GM12891 (cell line): ENCODE measurements around the gene KIF3C. TPM values are rescaled to one million over a fixed set of nuclear protein-coding genes. Genes with fewer than 3 reads are reported as not detected.
"Not testable (repeated sequence)": the region's sequence is repeated elsewhere in the genome, so short reads cannot be mapped to it uniquely, and the experiment has no call there.

ENCODE experiments used
- DNase-seq: peaks from one replicate; pipeline ENCODE4 v3.0.0; 2011; ENCODE audit warnings: low spot score; ENCODE audit not compliant: insufficient read length
- FAIRE-seq: peaks from 2 replicates; lab custom pipeline; 2011; peaks lifted over from hg19 to GRCh38; lab: Jason Lieb, UNC
- PAX5 ChIP-seq: IDR thresholded peaks from 2 replicates; pipeline ENCODE4 v1.6.1; 2011; ENCODE audit warnings: low read length, moderate library complexity, mild to moderate bottlenecking; ENCODE audit not compliant: insufficient read depth, severe bottlenecking
- POLR2A ChIP-seq: IDR thresholded peaks from 2 replicates; pipeline ENCODE4 v1.6.1; 2011; ENCODE audit warnings: low read depth, low read length, control low read depth
- POLR2AphosphoS5 ChIP-seq: IDR thresholded peaks from 2 replicates; pipeline ENCODE4 v1.6.1; 2011; ENCODE audit warnings: low read depth, low read length, control low read depth
- POU2F2 ChIP-seq: IDR thresholded peaks from 2 replicates; pipeline ENCODE4 v1.6.1; 2011; ENCODE audit warnings: low read depth, mild to moderate bottlenecking, control low read depth, low read length, moderate library complexity
- SPI1 ChIP-seq: IDR thresholded peaks from 2 replicates; pipeline ENCODE4 v1.6.1; 2011; ENCODE audit warnings: low read depth, low read length, control low read depth
- TAF1 ChIP-seq: IDR thresholded peaks from 2 replicates; pipeline ENCODE4 v1.6.1; 2011; ENCODE audit warnings: low read depth, low read length, control low read depth
- polyA plus RNA-seq: library from polyadenylated mRNA; unstranded; fragments of >200 nt; gene quantifications from one replicate; pipeline ENCODE4 v1.2.1, GENCODE V29; 2012; ENCODE audit warnings: low read depth, missing spikeins, inconsistent platforms; ENCODE audit not compliant: missing spikeins

The KIF3C gene
- 0.24 TPM for polyA plus RNA-seq

DNA sequence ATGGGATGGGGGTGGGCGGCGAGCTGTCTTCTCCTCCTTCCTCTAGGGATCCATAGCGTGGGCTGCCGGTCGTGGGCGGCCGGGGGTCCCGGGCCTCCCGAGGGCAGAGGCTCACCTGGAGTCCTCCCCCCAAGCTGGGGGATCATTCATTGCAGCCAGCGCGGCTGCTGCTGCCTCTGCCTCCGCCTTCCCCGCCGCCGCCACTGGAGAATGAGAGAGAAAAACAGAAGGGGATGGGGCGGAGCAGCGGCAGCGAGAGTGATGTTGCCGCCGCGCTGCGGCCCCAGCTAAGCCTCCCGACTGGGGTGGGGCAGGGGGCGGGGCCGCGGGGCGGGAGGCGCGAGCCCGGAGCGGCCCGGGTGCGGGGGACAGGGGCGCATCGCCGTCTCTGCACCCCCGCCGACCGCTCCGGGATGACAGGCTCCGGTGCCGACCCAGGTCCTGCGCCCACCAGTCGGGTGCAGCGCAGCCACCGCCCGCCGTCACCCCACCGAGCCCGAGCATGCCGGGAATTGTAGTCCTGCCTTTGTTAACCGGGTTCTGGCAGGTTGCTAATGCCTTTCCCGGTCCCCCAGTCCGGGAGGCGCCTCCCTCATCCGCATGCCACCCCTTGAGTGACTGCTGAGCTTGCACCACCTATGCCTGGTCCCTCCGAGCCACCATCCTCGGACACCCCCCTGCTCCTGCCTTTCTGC lies at the start of gene KIF3C:
Gene KIF3C (minus strand): TSS at position 225 of the 695 bp plus-strand sequence. CDS start 580 bp downstream, outside the sequence.
- peak; percentile 71 for FAIRE-seq
- no peak for TF ChIP-seq SPI1
- TF ChIP-seq TAF1: no peak
- no peak for TF ChIP-seq POLR2AphosphoS5
- no peak for TF ChIP-seq POU2F2
- no peak for TF ChIP-seq POLR2A
- TF ChIP-seq PAX5: no peak
- DNase-seq: peak; percentile 83

DNA sequence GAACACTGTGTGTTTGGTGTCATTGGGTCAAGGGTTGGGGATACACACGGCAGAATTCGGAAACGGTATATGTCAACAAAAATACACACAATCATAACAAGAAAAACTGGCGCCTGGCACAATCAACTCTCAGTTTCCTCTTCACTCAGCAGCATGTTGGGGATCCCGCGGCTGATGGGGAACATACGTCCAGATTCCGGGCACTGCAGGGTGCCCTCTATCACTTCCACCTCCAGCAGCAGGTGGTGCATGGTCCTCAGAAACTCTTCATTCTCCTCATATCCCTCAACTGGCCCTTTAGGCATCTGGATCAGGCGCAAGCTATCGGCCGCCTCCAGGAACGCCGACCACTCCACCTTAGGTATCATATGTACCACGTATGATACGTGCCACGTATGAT lies 45.8 kb upstream of the KIF3C start:
- DNase-seq, FAIRE-seq: not testable (repeated sequence)

DNA sequence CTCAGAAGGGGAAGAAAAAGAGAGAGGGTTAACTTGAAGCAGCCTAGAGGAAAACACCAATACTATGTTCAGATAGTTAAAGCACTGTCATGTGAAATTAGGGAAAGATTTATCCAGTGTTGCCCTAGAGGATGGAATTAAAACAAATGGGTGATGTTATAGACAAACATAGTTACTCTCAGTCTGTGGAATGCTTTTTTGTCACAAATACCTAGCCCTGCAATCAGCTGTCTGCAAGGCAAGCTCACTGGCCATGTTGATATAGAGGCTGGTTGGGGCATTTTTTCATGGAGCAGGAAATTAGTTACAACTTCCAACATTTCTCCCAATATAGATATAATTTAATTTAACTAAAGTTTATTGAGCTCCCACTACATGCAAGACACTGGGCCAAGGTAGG lies 43.2 kb upstream of the KIF3C start:
- DNase-seq (no peak), FAIRE-seq (no peak)
- no peak for TF ChIP-seq POLR2AphosphoS5
- no peak for TF ChIP-seq TAF1
- TF ChIP-seq POLR2A: no peak
- TF ChIP-seq PAX5: no peak
- no peak for TF ChIP-seq POU2F2
- no peak for TF ChIP-seq SPI1

DNA sequence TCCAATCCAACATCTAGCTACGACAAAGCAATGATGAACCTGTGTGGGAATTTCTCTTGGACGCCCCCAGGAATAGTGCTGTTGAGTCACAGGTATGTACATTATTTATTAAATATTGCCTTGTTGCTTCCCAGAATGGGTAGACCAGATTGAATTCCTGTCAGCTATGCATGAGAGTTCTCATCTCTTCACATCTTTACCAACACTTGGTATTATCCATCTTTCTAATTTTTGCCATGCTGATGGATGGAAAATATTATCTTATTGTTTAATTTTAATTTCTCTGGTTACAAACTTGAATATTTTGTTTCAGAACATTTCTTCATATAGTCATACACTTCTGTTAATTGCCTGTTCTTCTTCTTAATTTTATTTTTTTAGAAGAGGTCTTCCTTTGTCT lies 42.0 kb upstream of the KIF3C start:
- DNase-seq (no peak), FAIRE-seq (no peak)
- TF ChIP-seq TAF1 (no peak), POLR2A (no peak), POU2F2 (no peak), PAX5 (no peak), SPI1 (no peak), POLR2AphosphoS5 (no peak)

DNA sequence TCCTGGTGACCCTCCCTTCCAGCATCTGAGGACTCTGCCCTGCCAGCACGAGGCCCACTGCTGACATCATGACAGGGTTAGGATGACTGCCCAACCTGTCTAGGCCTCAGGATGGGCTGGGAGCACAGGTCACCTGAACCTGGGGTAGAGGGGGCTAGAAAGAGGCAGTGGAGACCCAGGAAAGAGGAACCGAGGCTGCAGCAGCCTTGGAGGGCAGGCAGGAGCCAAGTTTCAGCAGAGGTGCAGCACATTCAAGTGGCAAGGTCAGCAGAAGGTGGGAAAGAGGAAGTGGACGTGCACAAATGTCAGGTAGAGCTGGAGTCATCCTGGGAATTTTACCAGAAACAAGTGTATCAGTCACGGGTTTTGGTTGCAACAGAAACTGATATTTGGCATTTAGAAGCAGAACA lies 37.9 kb upstream of the KIF3C start:
- TF ChIP-seq SPI1 (peak; percentile 73), POLR2AphosphoS5 (no peak)
- no peak for DNase-seq
- FAIRE-seq: no peak

DNA sequence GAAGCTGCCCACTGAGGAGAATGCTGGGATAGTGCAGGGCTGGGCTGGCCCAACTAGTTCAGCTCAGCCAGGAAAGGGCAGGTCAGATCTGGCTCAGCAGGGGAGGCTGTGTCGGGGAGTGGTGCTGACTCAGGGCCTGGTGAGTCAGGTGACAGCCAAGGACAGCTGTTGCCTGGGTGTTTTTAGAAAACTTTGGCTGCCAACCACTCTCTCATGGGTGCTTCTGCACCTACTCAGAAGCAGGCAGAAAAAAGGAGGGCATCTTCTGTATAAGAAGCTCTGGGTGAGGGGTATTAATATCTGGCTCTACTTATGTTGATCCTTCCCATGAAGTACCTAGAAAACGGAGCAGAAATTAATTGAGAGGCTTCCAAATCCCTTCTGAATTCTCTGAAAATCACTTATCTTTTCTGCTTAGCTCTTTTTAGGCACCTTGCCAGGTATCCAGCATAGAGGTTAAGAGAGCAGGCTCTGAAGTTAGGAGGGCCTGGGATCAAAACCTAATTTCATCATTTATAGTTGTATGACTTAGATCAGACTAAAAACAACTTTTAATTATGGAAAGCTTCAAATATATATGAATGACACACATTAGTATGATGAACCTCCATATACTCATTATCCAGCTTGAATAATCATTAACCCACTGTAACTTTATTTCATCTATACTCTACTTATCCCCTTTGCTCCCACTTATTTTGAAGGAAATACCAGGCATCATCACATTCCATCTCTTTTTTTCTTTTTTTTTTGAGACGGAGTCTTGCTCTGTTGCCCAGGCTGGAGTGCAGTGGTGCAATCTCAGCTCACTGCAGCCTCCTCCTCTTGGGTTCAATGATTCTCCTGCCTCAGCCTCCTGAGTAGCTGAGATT lies 36.1 kb upstream of the KIF3C start:
- no peak for TF ChIP-seq PAX5
- TF ChIP-seq POU2F2: no peak
- FAIRE-seq (no peak), DNase-seq (no peak)

DNA sequence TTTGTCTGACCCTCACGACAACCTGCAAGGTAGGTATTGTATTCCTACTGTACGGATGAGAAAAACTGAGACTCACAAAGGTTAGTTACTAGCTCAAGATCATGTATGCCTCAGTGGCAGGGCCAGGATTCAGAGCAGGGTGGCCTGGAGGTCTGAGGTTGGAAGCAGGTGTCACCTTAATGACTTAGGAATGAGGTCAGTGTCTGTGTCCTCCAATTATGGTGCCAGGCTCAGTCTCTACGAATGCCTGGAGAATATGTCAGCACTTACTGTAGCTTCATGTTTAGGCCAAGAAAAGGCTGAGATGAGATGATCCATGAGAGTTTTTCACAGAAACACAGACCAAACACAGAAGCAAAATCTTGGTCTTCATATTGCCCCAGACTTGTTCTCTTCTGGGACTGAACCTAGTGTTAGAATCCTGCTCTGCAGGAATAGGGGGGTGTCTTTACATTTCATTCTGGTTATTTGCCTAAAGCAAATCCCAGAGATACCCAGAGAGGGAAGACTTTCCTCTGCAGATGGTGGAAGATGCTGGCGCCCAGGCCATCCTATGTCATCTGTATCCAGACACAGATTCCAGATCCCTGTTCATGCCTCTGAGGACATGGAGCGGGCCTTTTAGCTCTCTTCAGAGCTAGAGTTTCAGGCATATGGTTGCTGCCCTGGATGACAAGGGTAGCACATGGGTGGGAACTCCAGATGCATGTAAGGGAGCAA lies 35.3 kb upstream of the KIF3C start:
- no peak for TF ChIP-seq POLR2A
- TF ChIP-seq POLR2AphosphoS5: no peak
- no peak for TF ChIP-seq TAF1
- no peak for TF ChIP-seq SPI1
- TF ChIP-seq PAX5: no peak
- no peak for TF ChIP-seq POU2F2
- no peak for FAIRE-seq

DNA sequence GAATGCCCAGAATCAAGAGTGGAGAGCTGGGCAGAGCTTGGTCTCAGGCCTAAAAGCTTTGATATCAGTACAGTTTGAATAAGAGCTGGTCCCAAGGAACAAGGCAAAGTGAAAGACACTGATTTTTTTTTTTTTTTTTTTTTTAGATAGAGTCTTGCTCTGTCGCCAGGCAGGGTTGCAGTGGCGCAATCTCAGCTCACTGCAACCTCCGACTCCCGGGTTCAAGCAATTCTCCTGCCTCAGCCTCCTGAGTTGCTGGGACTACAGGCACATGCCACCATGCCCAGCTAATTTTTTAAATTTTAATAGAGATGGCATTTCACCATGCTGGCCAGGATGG lies 34.4 kb upstream of the KIF3C start:
- not testable (repeated sequence) for DNase-seq, FAIRE-seq

More for the DNA sequence above, 35.3 kb upstream of the KIF3C start:
- DNase-seq: no peak

DNA sequence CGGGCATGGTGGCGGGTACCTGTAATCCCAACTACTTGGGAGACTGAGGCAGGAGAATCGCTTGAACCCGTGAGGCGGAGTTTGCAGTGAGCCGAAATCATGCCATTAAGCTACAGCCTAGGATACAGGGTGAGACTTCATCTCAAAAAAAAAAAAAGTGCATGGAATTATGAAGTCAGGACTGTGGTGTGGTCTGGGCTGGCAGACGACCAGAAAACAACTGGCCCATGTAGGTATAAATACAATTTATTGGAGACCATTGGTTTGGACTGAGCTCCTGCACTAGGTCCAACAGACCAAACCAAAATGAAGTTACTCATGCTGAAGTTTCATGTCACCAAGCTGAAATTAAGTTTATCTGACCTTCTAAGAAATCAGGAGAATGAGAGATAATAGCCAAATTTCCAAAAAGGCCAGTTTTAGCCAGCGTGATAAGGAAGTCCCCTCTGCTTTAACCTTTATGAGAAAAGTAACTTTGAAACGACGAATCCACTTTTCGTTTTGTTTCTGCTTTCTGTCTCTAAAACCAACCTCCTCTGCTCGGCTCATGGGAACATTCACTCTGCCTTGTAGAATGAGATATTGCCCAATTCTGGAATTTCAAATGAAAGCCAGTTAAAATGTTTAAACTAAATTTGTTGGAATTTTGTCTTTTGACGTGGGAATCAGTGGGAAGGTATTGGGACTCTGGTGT lies 33.9 kb upstream of the KIF3C start:
- DNase-seq: no peak
- TF ChIP-seq TAF1 (no peak), POLR2AphosphoS5 (no peak), POLR2A (no peak), PAX5 (no peak), SPI1 (no peak), POU2F2 (no peak)
- no peak for FAIRE-seq

DNA sequence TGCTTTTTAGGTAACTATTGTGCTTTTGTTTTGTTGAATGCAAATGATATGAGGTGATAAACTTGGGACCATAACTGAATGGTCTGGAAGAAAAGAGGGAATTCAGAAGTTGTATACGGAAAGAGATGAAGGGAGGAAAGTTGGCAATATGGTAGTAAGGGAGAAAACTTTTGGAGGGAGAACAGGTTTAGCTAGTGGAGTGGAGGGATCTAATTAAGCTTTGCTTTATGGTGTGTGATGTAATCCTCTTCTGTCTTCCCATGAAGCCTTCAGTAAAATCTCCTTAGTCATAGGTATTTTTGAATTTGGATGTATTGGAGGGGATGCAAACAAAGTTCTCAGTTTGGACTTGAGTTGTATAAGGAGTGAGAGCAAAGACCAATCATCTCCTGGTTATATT lies 31.4 kb upstream of the KIF3C start:
- TF ChIP-seq POLR2A (no peak), TAF1 (no peak), PAX5 (no peak), POLR2AphosphoS5 (no peak), SPI1 (no peak), POU2F2 (no peak)

More for the DNA sequence above, 31.4 kb upstream of the KIF3C start:
- FAIRE-seq (no peak), DNase-seq (no peak)
